Sigmoid colon (tissue), 3 donors: ENCODE measurements around the gene CPEB1.

Experiments used
- POLR2A ChIP-seq, 2 donors: fragments of 450-650 bp; IDR thresholded peaks; one replicate each; pipeline ENCODE4 v1.6.1; 2016; ENCODE audit warnings: antibody characterized with exemption in 2 of 2, mild to moderate bottlenecking in 2 of 2, moderate library complexity in 2 of 2
- TF ChIP-seq, protein P1 (sequence below), 4 experiments: fragments of 450-650 bp in 3 of 4; fragments of 200-600 bp in 1 of 4; IDR thresholded peaks; one replicate each; pipeline ENCODE4 v1.5.1; 2016 to 2019; ENCODE audit warnings: antibody characterized with exemption in 4 of 4, mild to moderate bottlenecking in 3 of 4, moderate library complexity in 2 of 4

- TF ChIP-seq, protein P1, sequence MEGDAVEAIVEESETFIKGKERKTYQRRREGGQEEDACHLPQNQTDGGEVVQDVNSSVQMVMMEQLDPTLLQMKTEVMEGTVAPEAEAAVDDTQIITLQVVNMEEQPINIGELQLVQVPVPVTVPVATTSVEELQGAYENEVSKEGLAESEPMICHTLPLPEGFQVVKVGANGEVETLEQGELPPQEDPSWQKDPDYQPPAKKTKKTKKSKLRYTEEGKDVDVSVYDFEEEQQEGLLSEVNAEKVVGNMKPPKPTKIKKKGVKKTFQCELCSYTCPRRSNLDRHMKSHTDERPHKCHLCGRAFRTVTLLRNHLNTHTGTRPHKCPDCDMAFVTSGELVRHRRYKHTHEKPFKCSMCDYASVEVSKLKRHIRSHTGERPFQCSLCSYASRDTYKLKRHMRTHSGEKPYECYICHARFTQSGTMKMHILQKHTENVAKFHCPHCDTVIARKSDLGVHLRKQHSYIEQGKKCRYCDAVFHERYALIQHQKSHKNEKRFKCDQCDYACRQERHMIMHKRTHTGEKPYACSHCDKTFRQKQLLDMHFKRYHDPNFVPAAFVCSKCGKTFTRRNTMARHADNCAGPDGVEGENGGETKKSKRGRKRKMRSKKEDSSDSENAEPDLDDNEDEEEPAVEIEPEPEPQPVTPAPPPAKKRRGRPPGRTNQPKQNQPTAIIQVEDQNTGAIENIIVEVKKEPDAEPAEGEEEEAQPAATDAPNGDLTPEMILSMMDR (IDR thresholded peaks at IDR 0.05) = no peak
- TF ChIP-seq POLR2A (IDR thresholded peaks at IDR 0.05) = no peak
Measured at GRCh38 chr15:82662641-82663040, 15.5 kb upstream of the CPEB1 start.
